OCI-LY7 (cell line): Measurements from ENCODE around the gene RUNDC3A. TPM values are rescaled to one million over a fixed set of nuclear protein-coding genes. Genes with fewer than 3 reads are reported as not detected.

ENCODE experiments used
- BruUV-seq: library from RNA; stranded (reverse); fragments of 400-500 nt; replicated peaks from 2 replicates; lab custom pipeline; 2021; lab: Mats Ljungman, UMichigan
- CTCF ChIA-PET: fragments of 300-600 bp; sonication (Branson Sonifier 250); formaldehyde crosslinking; loops from one replicate; lab custom pipeline; 2022; ENCODE audit warnings: antibody characterized with exemption; ENCODE audit not compliant: unreplicated experiment; lab: Charles Lee
- POLR2A ChIA-PET: fragments of 300-600 bp; sonication (Branson Sonifier 250); formaldehyde crosslinking; loops from one replicate; lab custom pipeline; 2022; ENCODE audit warnings: antibody characterized with exemption; lab: Charles Lee
- DNase-seq: peaks from one replicate; pipeline ENCODE4 v3.0.0-alpha.2; 2015; ENCODE audit warnings: low spot score
- H2AFZ ChIP-seq: fragments of 200-600 bp; sonication (generic), shearing (Covaris generic); 2 replicates; pipeline ENCODE4 v1.6.1; 2014; ENCODE audit warnings: mild to moderate bottlenecking, antibody characterized with exemption, low read length, moderate library complexity
- H3K27ac ChIP-seq: fragments of 200-600 bp; sonication (generic); 2 replicates; pipeline ENCODE4 v1.5.1; 2014; ENCODE audit warnings: mixed run types, low read depth, mild to moderate bottlenecking, moderate library complexity, low read length, inconsistent platforms; ENCODE audit not compliant: poor library complexity, severe bottlenecking
- H3K36me3 ChIP-seq: fragments of 200-600 bp; sonication (generic); 2 replicates; pipeline ENCODE4 v1.6.1; 2014; ENCODE audit warnings: mild to moderate bottlenecking, antibody characterized with exemption, low read length, moderate library complexity, mixed read lengths; ENCODE audit not compliant: insufficient read depth
- H3K4me1 ChIP-seq: fragments of 200-600 bp; sonication (generic); 2 replicates; pipeline ENCODE4 v1.5.1; 2014; ENCODE audit warnings: mild to moderate bottlenecking, low read length; ENCODE audit not compliant: insufficient read depth, poor library complexity, severe bottlenecking
- H3K4me2 ChIP-seq: fragments of 200-600 bp; sonication (generic); 2 replicates; pipeline ENCODE4 v1.6.1; 2014; ENCODE audit warnings: mild to moderate bottlenecking, low read length
- H3K4me3 ChIP-seq: fragments of 200-600 bp; sonication (generic); 2 replicates; pipeline ENCODE4 v1.5.1; 2014; ENCODE audit warnings: mild to moderate bottlenecking, low read depth, low read length; ENCODE audit not compliant: poor library complexity, severe bottlenecking
- H3K79me2 ChIP-seq: fragments of 200-600 bp; sonication (generic); 2 replicates; pipeline ENCODE4 v1.6.1; 2016; ENCODE audit warnings: low read depth, mild to moderate bottlenecking, low read length, moderate library complexity, mixed read lengths; ENCODE audit not compliant: insufficient read depth
- H3K9me2 ChIP-seq: fragments of 200-600 bp; sonication (generic); 2 replicates; pipeline ENCODE4 v1.6.1; 2016; ENCODE audit warnings: mild to moderate bottlenecking, low read length, mixed read lengths; ENCODE audit not compliant: insufficient read depth
- H3K9me3 ChIP-seq: fragments of 200-600 bp; sonication (generic); 2 replicates; pipeline ENCODE4 v1.6.1; 2014; ENCODE audit warnings: mild to moderate bottlenecking, mixed run types, low read length, mixed read lengths
- H4K20me1 ChIP-seq: fragments of 200-600 bp; sonication (generic); 2 replicates; pipeline ENCODE4 v1.6.1; 2014; ENCODE audit warnings: mild to moderate bottlenecking, antibody characterized with exemption, low read length, moderate library complexity, mixed read lengths; ENCODE audit not compliant: insufficient read depth
- EZH2phosphoT487 ChIP-seq: fragments of 200-600 bp; sonication (generic); IDR thresholded peaks from 2 replicates; pipeline ENCODE4 v1.6.1; 2018; ENCODE audit warnings: low read depth, borderline replicate concordance, mild to moderate bottlenecking, mixed run types, antibody characterized with exemption, low read length, moderate library complexity, mixed read lengths
- intact Hi-C: fragments of 100-400 bp; cut with micrococcal nuclease; formaldehyde crosslinking; loops from one replicate; pipeline ENCODE4 v1.10.0; 2022; ENCODE audit not compliant: unreplicated experiment
- total RNA-seq, 2 experiments: library from RNA; depleted of rRNA in 1 of 2; stranded (reverse); fragments of >200 nt in 1 of 2; shearing (Covaris generic) in 1 of 2; gene quantifications; 2 replicates each; pipeline ENCODE4 v1.2.3, GENCODE V29; 2014 to 2022
- TF ChIP-seq, protein P1 (sequence below): fragments of 200-600 bp; sonication (generic); conservative IDR thresholded peaks from 2 replicates; pipeline ENCODE4 v1.5.1; 2014; ENCODE audit warnings: mild to moderate bottlenecking, antibody characterized with exemption, low read length, moderate library complexity, mixed read lengths

The RUNDC3A gene
- total RNA-seq, 2 experiments from 2014 or later = 0.09 TPM; not detected in 1

DNA sequence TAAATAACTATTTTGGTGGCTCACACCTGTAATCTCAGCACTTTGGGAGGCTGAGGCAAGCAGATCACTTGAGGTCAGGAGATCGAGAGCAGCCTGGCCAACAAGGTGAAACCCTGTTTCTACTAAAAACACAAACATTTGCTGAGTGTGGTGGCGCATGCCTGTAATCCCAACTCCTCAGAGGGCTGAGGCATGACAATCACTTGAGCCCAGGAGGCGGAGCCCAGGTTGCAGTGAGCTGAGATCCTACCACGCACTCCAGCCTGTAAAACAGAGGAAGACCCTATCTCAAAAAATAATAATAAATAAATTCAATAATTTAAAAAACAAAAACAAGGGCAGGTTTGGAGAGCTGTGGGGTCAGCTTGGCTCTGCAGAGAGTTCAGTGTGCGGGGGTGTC lies 34.8 kb upstream of the RUNDC3A start:
- H3K79me2 ChIP-seq = no peaks in the 10 kb centered on the region
- ChIA-PET POLR2A (interaction anchor here (0.8 kb wide), 1 partner anchor 95 kb away, joined by 3 read pairs; no protein-coding TSS in a partner anchor), CTCF (no interaction called here)
- no peak for DNase-seq
- no peaks in the 10 kb centered on the region for H3K36me3 ChIP-seq
- no peaks in the 10 kb centered on the region for H3K9me3 ChIP-seq
- no peak for TF ChIP-seq EZH2phosphoT487
- TF ChIP-seq, protein P1, sequence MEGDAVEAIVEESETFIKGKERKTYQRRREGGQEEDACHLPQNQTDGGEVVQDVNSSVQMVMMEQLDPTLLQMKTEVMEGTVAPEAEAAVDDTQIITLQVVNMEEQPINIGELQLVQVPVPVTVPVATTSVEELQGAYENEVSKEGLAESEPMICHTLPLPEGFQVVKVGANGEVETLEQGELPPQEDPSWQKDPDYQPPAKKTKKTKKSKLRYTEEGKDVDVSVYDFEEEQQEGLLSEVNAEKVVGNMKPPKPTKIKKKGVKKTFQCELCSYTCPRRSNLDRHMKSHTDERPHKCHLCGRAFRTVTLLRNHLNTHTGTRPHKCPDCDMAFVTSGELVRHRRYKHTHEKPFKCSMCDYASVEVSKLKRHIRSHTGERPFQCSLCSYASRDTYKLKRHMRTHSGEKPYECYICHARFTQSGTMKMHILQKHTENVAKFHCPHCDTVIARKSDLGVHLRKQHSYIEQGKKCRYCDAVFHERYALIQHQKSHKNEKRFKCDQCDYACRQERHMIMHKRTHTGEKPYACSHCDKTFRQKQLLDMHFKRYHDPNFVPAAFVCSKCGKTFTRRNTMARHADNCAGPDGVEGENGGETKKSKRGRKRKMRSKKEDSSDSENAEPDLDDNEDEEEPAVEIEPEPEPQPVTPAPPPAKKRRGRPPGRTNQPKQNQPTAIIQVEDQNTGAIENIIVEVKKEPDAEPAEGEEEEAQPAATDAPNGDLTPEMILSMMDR = no peak
- peaks cover 3% of the 10 kb centered on the region; the same call in 1 of the 2 replicates for H4K20me1 ChIP-seq
- H3K4me1 ChIP-seq = no peaks in the 10 kb centered on the region
- H2AFZ ChIP-seq = no peak overlapping the region
- intact Hi-C loops = no loop called here
- H3K9me2 ChIP-seq = no peaks in the 10 kb centered on the region
- H3K4me3 ChIP-seq = no peak overlapping the region
- no TSS peak for BruUV-seq
- H3K27ac ChIP-seq = no peak overlapping the region
- no peak overlapping the region for H3K4me2 ChIP-seq

DNA sequence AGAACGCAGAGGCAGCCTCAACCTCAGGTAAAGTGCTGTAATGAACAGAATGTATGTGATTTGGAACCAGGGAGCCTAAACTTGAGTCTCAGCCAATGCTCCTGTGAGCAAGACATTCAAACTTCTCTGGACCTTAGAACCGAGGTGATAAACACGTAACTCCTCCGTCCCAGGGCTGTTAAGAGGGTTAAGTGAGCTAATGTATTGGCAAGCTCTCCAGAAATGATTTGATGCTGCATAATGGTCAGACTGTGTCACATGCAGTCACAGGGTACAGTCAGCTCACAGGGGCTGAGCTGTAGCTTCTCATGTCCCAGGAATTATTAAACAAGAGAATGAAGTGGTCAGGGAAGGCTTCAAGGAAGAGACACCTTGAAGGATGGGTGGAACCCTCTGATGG lies 30.4 kb upstream of the RUNDC3A start:
- H3K27ac ChIP-seq = no peak overlapping the region
- H3K4me1 ChIP-seq = peaks cover 6% of the 10 kb centered on the region
- peaks cover 3% of the 10 kb centered on the region; the same call in 1 of the 2 replicates for H4K20me1 ChIP-seq
- POLR2A ChIA-PET = no interaction called here
- CTCF ChIA-PET = no interaction called here
- TF ChIP-seq, protein P1 = no peak
- TF ChIP-seq EZH2phosphoT487 = no peak
- no TSS peak for BruUV-seq
- no peak overlapping the region for H3K4me2 ChIP-seq
- no peaks in the 10 kb centered on the region for H3K79me2 ChIP-seq
- H3K4me3 ChIP-seq = no peak overlapping the region
- no peak for DNase-seq
- H3K9me3 ChIP-seq = no peaks in the 10 kb centered on the region
- H3K9me2 ChIP-seq = no peaks in the 10 kb centered on the region
- H3K36me3 ChIP-seq = no peaks in the 10 kb centered on the region
- intact Hi-C loops = no loop called here
- H2AFZ ChIP-seq = no peak overlapping the region

DNA sequence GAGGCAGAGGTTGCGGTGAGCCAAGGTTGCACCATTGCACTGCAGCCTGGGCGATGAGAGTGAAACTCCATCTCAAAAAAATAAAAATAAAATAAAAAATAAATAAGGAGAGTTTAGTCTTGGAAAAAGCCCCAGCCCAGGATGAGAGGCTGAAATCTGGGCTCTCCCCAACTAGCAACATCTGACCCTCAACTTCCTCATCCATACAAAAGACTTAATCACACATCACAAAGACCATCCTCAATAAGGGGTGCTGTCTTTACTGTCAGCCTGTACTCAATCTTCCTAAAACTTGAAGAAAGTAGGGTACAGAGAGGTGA lies 29.1 kb upstream of the RUNDC3A start:
- Histone ChIP-seq H3K4me3 (no peak overlapping the region), H3K4me2 (no peak overlapping the region), H3K4me1 (peaks cover 6% of the 10 kb centered on the region), H3K79me2 (no peaks in the 10 kb centered on the region), H2AFZ (no peak overlapping the region), H3K9me2 (no peaks in the 10 kb centered on the region), H3K36me3 (no peaks in the 10 kb centered on the region), H3K27ac (no peak overlapping the region), H4K20me1 (peaks cover 3% of the 10 kb centered on the region; the same call in 1 of the 2 replicates), H3K9me3 (no peaks in the 10 kb centered on the region)
- ChIA-PET CTCF (no interaction called here), POLR2A (interaction anchor here (0.6 kb wide), 1 partner anchor 57 kb away, joined by 10 read pairs; no protein-coding TSS in a partner anchor)
- TF ChIP-seq, protein P1 = no peak
- no peak for TF ChIP-seq EZH2phosphoT487
- DNase-seq = no peak
- BruUV-seq = no TSS peak
- intact Hi-C loops = no loop called here
